ENCODE data around the gene DDX41. TPM values are rescaled to one million over a fixed set of nuclear protein-coding genes. Genes with fewer than 3 reads are reported as not detected.

Gene DDX41
- total and polyA plus RNA-seq, 2 of the 13 experiments (the other 11 are each of a cell fraction or from before 2014, with no cell fraction given): 62.8 to 105 TPM

DNA sequence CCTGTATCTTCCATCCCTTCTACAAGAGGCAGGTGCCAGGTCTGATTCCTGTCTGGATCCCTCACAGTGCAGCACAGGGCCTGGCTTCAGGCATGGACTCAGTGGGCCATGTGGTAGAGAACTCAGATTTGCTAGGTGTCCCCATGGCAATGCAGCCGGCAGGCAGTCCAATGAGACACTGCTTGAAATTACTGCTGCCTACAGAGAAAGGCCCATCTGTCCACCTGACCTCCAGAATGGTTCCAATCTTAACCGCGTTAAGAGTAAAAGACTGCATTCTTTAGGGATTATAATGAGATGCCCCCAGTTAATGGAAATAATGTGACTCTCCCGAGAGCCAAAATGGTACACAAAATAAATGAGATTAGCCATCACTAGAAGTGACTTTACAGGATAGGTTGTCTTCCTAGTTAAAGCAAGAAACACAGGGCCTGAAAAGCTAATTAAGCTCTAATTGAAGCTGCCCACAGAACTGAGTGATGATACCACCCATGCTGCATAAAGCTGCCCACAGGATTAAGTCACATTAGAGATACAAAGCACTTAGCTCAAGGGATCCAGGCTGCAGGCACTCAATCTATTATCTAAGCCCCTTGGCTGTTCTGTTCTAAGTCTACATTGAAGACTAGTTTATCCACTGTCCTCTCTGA, 26.2 kb upstream of the DDX41 start:
- Histone ChIP-seq H3K36me3 (replicated peaks in 1 of 2; ENCODE audit: control insufficient read depth in 1 of 2, insufficient read depth in 2 of 2, low read length in 2 of 2) (peaks cover 17 to 49% of the 10 kb centered on the region in 2 experiments), H3K27me3 (ENCODE audit: control insufficient read depth in 1 of 2, insufficient read depth in 2 of 2, low read length in 2 of 2) (no peaks in the 10 kb centered on the region), H3K9me3 (ENCODE audit: low read length) (no peaks in the 10 kb centered on the region), H3K9ac (ENCODE audit: insufficient read depth, low read depth, low read length) (no peak overlapping the region), H3K4me3 (replicated peaks in 1 of 3; ENCODE audit: insufficient read depth in 1 of 3, low read depth in 2 of 3, low read length in 3 of 3) (no peak overlapping the region), H3K79me2 (ENCODE audit: insufficient read depth, low read length) (peaks cover 58% of the 10 kb centered on the region), H3K27ac (ENCODE audit: extremely low read length, insufficient read depth, low read length) (no peak overlapping the region), H3K4me2 (ENCODE audit: low read depth, low read length) (no peak overlapping the region), H3K4me1 (ENCODE audit: insufficient read depth, low read length) (peaks cover 31% of the 10 kb centered on the region), H2AFZ (ENCODE audit: low read length) (no peak overlapping the region), H4K20me1 (ENCODE audit: insufficient read depth, low read length) (peaks cover 15% of the 10 kb centered on the region)
- intact Hi-C loops (cut with micrococcal nuclease; ENCODE audit: unreplicated experiment): no loop called here
- ChIA-PET CTCF (ENCODE audit: low intra/inter-chr PET ratio, low total read pairs) (no interaction called here), POLR2A (no interaction called here)
- 98% methylated on average over 3 of the region's 4 CpGs for WGBS (ENCODE audit: low lambda C conversion rate)
- no TSS peak for BruUV-seq (replicated peaks)
- TF ChIP-seq, protein P1, sequence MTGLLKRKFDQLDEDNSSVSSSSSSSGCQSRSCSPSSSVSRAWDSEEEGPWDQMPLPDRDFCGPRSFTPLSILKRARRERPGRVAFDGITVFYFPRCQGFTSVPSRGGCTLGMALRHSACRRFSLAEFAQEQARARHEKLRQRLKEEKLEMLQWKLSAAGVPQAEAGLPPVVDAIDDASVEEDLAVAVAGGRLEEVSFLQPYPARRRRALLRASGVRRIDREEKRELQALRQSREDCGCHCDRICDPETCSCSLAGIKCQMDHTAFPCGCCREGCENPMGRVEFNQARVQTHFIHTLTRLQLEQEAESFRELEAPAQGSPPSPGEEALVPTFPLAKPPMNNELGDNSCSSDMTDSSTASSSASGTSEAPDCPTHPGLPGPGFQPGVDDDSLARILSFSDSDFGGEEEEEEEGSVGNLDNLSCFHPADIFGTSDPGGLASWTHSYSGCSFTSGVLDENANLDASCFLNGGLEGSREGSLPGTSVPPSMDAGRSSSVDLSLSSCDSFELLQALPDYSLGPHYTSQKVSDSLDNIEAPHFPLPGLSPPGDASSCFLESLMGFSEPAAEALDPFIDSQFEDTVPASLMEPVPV (CRISPR knock-in tag; IDR thresholded peaks at IDR 0.05): no peak
- no peak for TF ChIP-seq JUNB (CRISPR knock-in tag; IDR thresholded peaks at IDR 0.05; ENCODE audit: borderline replicate concordance)
- no peak for TF ChIP-seq HCFC1 (IDR thresholded peaks at IDR 0.05; ENCODE audit: low read depth, low read length)
- no peak for TF ChIP-seq JDP2 (CRISPR knock-in tag; IDR thresholded peaks at IDR 0.05; ENCODE audit: borderline replicate concordance)
- TF ChIP-seq STAT5B (CRISPR knock-in tag; IDR thresholded peaks at IDR 0.05): no peak
- no peak for TF ChIP-seq GTF3A (CRISPR knock-in tag; conservative IDR thresholded peaks at IDR 0.05)
- TF ChIP-seq ZNF460 (CRISPR knock-in tag; IDR thresholded peaks at IDR 0.05; ENCODE audit: borderline replicate concordance): no peak
- TF ChIP-seq HMGA1 (CRISPR knock-in tag; conservative IDR thresholded peaks at IDR 0.05): no peak
- no peak for TF ChIP-seq MBD4 (IDR thresholded peaks at IDR 0.05; ENCODE audit: borderline replicate concordance, low read length)
- TF ChIP-seq POLR2G (IDR thresholded peaks at IDR 0.05; ENCODE audit: low read depth, low read length): no peak
- no peak for TF ChIP-seq BCL6 (CRISPR knock-in tag; IDR thresholded peaks at IDR 0.05)
- TF ChIP-seq HNRNPUL1 (IDR thresholded peaks at IDR 0.05; ENCODE audit: low read depth, low read length): no peak
- no peak for TF ChIP-seq CREBL2 (CRISPR knock-in tag; IDR thresholded peaks at IDR 0.05; ENCODE audit: borderline replicate concordance)
- no peak for TF ChIP-seq CCAR2 (optimal IDR thresholded peaks at IDR 0.05; ENCODE audit: low read depth, low read length)
- no peak for TF ChIP-seq DMAP1 (CRISPR knock-in tag; IDR thresholded peaks at IDR 0.05)
- TF ChIP-seq ZNF768 (CRISPR knock-in tag; IDR thresholded peaks at IDR 0.05): no peak
- TF ChIP-seq, protein P2, sequence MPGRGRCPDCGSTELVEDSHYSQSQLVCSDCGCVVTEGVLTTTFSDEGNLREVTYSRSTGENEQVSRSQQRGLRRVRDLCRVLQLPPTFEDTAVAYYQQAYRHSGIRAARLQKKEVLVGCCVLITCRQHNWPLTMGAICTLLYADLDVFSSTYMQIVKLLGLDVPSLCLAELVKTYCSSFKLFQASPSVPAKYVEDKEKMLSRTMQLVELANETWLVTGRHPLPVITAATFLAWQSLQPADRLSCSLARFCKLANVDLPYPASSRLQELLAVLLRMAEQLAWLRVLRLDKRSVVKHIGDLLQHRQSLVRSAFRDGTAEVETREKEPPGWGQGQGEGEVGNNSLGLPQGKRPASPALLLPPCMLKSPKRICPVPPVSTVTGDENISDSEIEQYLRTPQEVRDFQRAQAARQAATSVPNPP (CRISPR knock-in tag; IDR thresholded peaks at IDR 0.05): no peak
- no peak for DNase-seq (ENCODE audit: low spot score)
- in situ Hi-C loops (cut with HindIII; ENCODE audit: extremely low pct_ligation_motif_present, low pct_unique_long_range_greater_than_20kb): no loop called here
- ATAC-seq: no peak
- no peak for FAIRE-seq

Data from HepG2 (cell line).